ENCODE results near the gene UBAC2. TPM values are rescaled to one million over a fixed set of nuclear protein-coding genes. Genes with fewer than 3 reads are reported as not detected.
"Not testable (repeated sequence)": the region's sequence is repeated elsewhere in the genome, so short reads cannot be mapped to it uniquely, and the experiment has no call there.

UBAC2 gene
- total RNA-seq, 1 donor from 2014 or later = 36.2 TPM

DNA sequence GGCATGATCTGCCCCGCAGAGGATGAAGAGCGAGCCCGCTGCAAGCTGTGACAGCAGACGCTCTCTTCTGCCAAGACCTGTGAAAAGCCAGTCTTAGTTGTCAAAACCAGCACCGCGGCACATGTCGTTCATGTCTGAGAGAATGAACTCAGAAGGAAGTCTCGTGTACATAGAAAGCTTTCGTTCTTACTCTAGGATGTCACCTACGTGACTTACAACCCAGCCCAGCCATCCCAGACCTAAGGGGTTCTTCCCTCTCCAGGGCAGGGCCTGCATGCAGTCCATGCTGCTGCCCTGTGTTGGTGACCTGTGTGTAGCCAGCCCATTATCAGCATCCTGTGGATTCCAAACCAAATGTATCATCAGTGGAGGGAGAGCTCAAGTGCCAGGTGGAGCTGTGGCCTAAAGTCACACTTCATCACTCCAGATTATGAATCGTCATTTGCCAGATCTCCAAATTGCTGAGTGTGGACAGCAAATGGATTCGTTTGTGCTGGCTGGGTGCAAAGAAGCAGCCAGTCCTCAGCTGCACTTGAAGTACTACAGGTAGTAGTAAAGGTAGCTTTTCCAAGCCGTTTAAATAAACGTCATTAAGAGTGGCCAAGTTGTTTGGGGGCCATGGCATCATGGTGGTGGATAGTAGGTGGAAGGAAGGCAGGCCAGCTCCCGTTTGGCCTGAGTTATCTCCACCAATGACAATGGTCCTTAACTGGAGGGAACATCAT lies 180.4 kb downstream of the UBAC2 start:
- no peak for DNase-seq

DNA sequence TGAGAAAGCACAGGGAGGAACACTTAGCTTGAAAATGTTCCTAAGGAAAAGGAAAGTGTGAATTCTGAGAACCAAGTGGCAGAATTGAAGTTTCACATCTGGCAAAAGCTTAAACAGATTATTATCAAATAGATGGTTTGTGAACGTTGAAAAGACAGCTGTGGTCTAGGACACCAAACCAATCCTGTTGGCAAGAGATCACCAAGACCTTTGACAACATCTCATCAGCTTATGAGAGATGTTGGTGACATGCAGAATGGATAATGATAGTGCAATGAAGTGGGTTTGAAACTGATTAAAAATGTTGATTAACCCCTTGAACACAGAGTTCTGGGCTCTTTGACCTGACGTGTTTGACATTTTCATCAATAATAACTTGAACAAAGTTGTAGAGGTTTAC lies 181.1 kb downstream of the UBAC2 start:
- DNase-seq = no peak

DNA sequence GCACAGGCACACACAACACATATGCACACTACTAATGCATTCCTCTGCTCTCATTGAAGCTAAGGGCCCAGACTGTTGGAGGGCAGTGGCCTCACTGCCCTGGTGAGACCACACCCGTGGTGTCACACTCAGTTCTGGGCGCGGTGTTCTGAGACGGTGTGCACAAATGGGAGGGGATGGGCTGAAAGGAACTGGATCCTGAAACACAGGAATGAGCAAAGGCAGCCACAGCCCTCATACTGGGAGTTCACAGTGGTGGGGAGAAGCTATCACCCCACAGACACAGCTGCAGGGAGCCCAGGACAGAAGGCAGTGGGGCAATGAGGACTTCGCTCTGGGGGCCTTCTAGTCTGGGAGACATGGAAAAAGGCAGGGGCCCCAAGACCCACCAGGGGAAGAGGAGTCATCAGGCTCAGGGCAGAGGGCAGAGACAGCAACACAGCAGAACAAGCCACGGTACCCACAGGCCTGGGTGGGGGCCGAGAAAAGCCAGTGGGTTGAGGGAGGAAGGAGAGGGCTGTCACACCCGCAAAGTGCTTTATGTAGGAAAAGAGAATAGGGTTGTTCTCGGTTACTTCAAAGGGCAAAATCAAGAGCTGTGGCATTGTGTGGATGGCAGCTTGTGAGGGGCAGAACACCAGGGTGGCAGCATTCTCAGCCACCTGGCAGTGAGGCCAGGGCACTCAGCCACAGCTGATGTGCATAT lies 181.9 kb downstream of the UBAC2 start:
- DNase-seq = no peak

DNA sequence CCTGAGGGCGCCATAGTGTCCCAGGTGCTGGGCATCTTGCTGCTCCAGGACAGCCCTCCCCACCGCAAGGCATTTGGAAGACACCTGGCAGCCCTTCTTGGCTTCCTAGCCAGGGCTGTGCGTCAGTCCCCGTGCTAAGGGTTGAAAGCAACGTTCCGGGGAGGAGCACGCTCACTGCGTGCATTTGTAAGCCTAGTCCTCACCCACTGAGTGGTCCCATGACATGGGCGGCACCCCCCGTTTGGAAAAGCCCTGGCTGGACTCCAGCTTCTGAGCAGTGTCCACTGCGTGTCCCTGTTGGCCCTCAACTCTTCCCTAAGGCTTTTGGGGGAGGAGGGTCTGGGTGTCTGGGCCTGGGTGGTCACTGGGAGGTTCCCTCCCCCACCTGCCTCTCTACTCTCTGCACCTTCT lies 182.9 kb downstream of the UBAC2 start:
- no peak for DNase-seq

DNA sequence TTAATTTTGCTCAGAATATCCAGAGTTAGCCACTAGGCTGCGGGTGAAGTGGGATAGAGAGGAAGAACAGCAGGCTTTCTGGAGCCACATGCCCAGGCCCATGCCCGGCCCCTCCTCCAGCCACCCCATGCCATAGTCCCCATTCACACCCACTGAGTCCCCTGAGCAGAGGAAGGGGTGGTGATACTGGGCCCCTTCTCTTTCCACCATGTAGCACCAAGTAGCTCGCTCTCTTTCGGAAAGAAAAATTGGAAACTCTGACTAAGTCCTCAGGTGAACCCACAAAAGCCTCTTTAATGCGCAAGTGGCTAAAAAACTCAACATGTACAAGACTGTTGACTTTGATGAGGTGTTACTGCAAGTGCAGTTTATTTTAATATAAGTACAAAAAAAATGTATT lies 183.3 kb downstream of the UBAC2 start:
- DNase-seq = no peak

DNA sequence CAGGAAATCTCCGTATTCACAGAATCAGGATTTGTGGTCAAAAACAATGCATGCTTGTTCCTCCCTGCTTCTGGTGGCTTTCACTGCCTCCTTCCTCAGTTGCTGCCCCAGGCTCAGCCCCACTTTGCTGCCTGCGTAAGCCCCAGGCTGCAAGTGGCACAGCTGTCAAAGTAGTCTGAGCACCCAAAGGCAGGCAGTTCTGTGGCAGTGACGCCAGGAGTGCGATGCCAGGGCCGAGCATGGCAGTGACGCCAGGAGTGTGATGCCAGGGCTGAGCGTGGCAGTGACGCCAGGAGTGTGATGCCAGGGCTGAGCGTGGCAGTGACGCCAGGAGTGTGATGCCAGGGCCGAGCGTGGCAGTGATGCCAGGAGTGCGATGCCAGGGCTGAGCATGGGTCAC lies 183.8 kb downstream of the UBAC2 start:
- DNase-seq = no peak

DNA sequence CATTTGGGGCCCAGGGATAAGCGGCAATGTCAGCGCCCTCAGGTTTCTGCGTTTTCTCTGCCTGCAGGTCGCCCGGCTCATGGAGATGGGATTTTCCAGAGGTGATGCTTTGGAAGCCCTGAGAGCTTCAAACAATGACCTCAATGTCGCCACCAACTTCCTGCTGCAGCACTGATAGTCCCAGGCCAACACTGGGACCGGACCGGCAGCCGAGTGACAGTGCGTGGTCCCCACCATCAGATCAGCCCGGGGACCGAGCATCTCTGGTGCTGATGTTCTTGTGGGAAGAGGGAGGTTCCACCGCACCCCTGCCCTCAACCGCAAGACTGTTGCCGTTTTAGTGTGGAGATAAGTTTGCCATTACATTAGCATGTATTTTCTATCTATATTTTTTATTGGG lies 184.5 kb downstream of the UBAC2 start:
- no peak for DNase-seq

DNA sequence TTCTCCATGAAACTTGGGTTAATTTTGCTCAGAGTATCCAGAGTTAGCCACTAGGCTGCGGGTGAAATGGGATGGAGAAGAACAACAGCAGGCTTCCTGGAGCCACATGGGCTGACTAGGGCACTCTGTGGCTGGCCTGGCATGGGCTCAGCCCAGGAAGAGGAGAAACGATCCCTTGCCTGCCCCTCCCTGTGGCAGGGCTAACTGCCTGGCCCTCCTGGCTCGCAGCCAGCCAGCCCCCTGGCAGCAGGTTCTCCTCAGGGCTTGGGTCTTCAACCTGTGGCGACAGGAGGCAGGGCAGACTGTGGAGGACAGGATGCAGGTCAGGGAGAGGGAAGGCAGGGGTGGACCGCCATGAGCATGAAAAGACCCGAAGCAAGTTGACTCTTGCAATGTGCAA lies 185.3 kb downstream of the UBAC2 start:
- no peak for DNase-seq

DNA sequence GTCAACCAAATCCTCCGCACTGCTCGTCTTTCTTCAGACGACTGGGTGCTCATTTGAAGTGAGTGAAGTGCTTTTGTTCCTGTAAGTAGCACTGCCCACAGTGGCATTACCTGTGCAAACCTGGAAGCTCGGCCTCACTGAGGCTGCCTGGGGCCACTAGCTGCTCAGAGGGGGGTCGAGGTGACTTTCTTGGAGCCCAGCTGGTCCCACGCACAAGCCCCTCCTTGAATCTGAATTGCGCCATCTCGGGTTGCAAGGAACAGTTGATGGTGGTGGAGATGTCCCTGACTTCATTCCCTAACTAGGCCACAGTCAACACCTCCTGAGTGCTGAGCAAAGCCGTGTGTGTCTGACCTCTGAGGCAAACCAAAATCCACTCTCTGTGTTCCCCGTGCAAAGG lies 185.8 kb downstream of the UBAC2 start:
- no peak for DNase-seq

DNA sequence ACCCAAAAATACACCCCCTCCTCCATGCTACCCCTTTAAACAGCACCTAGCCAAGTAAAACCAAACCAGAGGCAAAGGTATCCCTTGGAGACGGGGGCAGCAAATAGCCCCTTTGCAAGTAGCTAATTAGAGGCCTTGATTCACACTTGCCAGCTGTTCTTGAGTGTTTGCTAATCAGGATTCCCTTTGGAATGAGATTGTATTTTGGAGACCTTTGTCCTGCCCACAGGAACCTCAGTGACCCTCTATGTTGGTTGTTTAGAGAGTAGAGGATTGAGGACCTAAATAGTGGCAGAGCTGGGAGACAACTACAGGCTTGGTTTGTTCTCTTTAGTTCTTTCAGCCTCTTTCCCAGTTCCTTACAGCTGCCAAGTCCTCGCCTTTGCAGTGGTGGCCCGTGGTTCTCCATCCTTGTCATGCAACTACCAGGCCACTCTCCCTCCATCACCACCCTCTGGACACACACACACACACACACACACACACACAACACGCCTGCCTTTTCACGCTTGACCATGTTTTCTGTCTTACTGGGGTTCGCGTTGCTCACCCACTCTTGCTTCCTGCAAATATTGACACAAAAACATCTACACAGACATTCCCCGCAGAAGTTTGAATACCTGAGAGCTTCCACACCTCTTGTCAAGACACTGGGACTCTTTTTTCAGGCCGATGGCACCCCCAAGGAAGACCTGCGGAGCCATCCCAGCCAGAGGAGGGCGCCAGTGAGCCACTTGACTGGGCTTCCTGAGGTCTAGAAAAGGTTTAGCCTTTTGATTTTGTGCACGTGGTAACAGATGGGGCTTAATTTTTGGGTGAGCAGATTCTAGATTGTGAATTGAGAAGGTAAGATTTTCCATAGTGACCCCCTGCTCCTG lies 186.5 kb downstream of the UBAC2 start:
- DNase-seq = no peak

DNA sequence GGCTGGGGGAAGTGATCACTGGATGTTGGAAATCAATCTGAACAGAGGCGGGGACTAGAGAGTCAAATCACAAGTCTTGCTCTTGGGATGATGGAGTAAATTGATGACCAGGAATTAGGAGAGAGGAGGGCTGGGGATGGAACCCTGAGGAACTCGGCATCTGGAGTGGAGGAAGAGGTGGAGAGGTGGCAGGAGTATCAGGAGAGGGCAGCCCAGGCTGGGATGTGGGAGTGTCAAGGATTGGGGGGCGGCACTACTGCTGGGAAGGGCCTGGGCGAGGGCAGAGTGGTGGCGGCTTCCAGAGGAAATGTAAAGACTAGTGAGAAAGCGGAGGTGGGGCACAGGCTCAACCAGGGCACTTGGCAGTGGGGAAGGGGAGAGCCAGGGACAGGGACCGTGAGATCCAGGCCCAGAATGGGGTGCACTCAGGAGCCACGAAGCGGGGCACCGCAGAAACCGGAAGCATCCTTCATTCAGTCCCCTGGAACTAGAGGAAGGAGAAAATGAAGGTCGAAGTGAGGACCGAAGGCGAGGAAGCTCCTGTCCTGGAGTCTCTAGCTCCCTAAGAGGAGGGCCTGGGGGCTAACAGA lies 187.8 kb downstream of the UBAC2 start:
- no peak for DNase-seq

DNA sequence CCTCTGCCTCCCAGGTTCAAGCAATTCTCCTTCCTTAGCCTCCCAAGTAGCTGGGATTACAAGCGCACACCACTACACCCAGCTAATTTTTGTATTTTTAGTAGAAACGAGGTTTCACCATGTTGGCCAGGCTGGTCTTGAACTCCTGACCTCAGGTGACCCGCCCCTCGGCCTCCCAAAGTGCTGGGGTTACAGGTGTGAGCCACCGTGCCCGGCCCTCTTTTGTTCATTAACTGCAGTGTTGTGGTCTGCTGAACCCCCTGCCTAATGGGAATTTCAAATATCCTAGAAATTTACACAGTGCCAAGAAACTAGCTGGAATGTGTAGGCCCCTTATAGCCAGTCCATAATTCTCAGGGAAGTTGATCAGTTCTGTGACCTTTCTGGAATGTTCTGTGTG lies 188.4 kb downstream of the UBAC2 start:
- DNase-seq = not testable (repeated sequence)

DNA sequence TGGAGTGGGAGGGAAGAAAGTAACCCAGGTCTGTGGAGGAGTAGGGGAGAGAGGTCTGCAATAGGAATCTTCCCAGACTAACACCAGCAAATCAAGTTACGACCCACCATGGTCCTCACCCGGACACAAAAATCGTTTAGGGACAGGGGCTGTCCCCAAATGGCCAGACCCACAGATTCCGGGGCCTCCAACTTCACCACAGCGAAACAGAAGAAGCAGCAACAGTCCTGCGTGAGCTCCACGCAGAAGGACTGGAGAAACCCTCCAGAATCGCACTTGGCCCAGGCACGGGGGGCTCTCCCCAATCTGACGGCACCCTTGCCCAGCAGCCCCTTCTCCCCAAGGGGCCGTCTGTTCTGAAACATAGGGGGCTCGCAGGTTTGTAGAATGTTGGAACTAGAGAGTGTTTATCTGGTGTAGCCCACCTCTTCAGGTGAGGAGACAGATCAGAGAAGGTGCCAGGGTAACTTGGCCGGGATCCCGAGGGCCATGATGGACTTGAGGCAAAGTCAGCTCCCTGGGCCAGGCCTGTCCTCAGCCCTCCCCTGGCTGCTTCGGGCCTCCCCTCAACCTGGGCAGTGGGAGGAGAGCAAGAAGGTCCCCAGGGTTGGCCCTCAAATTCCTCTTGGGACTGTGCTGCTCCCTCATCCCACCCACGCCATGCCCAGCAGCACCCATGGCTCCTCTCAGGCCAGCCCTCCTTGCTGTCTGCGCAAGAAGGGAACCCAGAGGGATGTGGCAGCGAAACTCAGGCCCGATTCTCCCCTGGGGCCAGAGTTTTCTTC lies 189.1 kb downstream of the UBAC2 start:
- DNase-seq = no peak

DNA sequence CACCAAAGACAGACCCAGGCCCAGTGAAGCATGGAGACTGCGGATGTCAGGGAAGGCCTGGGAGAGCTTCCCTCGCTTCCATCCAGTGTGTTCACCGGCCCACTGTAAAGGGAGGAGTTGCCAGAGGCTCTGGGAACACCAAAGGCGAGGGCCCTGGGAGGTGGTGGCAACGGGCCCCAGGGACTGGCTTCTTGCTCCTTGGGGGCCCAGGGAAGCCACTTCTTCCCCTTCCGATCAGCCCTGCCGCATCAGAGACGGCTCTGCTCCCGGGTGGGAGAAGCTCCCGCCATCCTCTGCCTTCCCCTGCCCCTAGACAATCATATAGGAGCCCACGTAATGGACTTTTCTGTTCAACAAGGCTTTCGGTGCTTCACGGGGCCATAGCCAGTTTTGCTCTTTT lies 189.9 kb downstream of the UBAC2 start:
- no peak for DNase-seq

DNA sequence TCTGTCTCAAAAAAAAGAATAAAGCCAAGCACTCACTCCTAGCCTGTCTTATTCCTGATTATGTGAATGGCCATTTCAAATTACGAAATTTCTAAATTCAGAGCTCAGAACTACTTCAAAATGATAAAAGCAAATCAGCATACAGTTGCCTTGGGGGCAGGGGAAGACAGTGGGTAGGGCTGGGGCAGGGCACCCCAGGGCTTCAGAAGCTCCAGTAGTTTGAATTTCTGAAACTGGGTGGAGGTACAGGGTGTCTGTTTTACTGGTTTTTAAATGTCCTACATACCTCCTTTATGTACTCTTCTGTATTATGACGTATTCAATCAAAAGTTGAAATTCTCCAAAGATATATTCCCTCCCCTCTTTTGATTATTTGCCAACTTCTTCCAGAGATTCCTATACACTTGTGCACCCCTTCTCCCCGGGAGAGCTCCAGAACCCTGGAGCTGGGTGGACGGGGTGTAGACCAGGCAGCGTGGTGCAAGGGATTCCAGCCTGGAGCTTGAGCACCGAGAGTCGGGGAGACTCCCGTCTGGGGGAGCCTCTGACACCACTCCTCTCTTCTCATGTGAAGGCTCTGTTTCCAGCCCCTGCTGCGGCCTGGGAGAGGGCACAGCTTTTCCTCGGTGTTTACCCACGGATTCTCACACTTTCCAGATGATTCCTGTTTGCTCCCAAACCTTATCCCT lies 191.3 kb downstream of the UBAC2 start:
- DNase-seq = no peak

DNA sequence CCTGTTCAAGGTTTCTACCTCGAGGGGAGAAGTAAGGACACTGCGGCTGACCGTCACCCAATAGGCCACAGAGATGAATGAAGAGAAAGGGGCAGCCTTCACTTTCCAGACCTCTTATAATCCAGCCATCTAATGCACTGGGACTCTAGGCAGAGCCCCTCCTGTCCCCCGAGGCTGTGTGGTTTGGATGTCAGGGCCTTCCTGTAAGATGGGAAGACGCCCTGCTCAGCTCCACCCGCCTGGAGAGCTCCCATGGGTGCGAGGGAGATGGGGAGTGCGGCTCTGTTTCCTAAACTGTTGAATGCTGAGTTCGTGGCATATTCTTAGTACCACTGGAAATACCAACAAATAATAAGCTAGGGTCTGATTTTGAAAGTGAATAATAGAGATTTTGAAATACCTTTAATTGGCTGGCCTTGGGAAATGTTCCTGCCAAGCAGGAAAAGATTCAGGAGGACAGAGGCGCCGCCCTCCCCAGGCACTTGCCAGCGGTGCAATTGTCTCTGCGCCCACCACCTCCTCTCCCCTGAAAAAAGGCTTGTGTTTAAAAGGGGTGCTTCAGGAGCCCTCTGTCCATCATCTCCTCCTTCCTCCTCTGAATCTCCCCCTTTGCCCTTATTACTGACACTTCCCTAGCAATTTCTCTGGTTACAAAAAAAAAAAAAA lies 191.9 kb downstream of the UBAC2 start:
- no peak for DNase-seq

DNA sequence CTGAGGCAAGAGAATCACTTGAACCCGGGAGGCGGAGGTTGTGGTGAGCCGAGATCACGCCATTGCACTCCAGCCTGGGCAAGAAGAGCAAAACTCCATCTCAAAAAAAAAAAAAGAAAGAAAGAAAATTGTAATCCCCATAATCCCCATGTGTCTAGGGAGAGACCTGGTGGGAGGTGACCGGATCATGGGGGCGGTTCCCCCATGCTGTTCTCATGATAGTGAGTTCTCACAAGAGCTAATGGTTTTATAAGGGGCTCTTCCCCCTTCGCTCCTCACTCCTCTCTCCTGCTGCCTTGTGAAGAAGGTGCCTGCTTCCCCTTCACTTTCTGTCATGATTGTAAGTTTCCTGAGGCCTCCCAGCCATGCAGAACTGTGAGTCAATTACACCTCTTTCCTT lies 192.7 kb downstream of the UBAC2 start:
- not testable (repeated sequence) for DNase-seq

DNA sequence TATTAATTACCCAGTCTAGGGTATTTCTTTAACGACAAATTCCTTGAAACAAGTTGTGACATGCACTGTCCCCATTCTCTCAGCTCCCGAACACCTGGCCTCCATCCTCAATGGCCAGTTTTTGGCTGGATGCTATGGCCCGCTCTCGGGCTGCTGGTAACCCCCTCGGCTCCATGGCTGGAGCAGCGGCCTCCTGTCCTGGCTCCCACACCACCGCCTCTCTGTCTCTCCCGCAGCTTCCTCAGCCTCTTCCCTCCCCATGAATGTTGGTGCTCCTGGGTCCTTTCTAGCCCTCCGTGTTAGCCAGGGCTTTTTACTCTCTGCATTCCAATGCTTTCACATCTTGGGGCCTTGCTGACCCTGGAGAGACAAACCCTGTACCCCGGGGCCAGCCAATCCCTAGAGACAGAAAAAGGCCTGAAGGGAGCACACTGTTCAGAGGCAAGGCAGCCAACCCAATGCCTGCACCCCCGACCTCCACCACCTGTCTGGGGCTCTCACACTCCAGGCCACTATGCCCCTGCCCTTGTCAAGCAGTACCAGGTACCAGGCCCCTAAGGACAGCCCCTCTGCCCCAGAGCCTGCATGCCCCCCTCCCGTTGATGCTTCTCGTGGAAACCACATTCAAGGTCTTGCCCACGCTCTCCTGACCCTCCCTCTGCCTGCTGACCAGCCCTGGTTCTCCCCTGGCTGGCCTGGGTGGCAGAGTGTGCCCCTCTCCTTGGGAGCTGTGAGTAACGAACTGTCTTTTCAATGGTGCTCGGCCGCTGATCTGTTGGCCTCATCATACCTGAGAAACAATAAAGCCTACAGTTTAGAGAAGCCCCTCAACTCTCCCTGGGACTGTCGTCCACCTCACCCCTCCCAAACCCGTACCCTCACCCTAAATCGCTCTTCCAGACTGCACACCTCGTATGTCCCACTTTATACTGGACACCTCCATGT lies 193.4 kb downstream of the UBAC2 start:
- no peak for DNase-seq

DNA sequence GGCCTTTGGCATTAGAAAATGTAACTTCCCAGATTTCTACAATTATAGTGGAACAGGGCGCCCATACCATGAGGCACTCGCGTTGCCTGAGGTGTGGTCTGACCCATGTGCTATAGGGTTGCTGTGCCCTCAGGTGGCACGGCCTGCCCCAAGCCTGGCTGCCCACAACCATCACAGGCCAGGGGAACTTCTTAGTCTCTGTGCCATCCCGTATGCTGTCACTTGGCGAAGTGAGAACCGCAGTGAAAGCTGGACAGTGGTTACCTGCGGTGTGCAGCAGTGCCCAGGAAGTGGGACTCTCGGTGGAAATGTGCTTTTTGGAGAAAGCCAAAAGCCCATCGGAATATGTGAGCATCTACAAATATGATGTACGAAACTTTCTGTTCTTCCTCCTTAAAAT lies 194.8 kb downstream of the UBAC2 start:
- no peak for DNase-seq

DNA sequence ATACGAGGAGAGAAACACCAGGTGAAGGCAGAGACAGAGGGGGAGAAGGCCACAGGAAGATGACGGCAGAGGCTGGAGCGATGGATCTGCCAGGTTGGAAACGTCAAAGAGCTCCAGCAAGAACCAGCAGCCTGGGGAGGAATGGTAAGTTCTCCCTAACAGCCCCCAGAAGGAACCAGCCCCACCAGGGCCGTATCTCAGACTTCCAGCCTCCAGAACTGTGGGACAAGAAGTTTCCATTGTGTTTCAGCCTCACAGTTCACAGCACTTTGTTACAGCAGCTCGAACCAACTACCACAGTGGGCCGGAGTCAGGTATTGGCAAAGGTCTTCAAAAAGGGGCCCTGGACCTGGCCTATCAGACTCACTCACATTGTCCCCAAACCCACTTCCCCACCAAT lies 195.8 kb downstream of the UBAC2 start:
- DNase-seq = no peak

All from occipital lobe (tissue), 2 donors.